Stimulated activated CD8-positive, alpha-beta memory T cell treated with anti-CD3 and anti-CD28 coated beads, Interleukin-4, amount 100 ng/mL, for 24 hours (primary cell): ENCODE measurements around the gene ATP7B.
"Not testable (repeated sequence)": the region's sequence is repeated elsewhere in the genome, so short reads cannot be mapped to it uniquely, and the experiment has no call there.

Source experiments
- DNase-seq: peaks from one replicate; pipeline ENCODE4 v3.0.0-alpha.2; 2020; ENCODE audit warnings: low read depth

The ATP7B gene

GRCh38 chr13:52010890-52011631 lies at the start of gene ATP7B:
TSS of gene ATP7B (minus strand) at chr13:52011450. CDS start at chr13:52011337, 113 bp downstream.
- DNase-seq: peak; percentile 7

GRCh38 chr13:52053460-52053859 lies 42.2 kb upstream of the ATP7B start:
- DNase-seq: no peak

GRCh38 chr13:52051400-52051799 lies 40.1 kb upstream of the ATP7B start:
- no peak for DNase-seq

- DNase-seq: no peak
Measured at GRCh38 chr13:52048516-52048915, 37.3 kb upstream of the ATP7B start.

GRCh38 chr13:52047463-52047862 lies 36.2 kb upstream of the ATP7B start:
- no peak for DNase-seq

- no peak for DNase-seq
Measured at GRCh38 chr13:52043675-52044074, 32.4 kb upstream of the ATP7B start.

- DNase-seq: no peak
Measured at GRCh38 chr13:52036037-52036436, 24.8 kb upstream of the ATP7B start.

- no peak for DNase-seq
Measured at GRCh38 chr13:52034616-52035226, 23.5 kb upstream of the ATP7B start.

- DNase-seq: no peak
Measured at GRCh38 chr13:52033039-52033438, 21.8 kb upstream of the ATP7B start.

GRCh38 chr13:52030401-52030800 lies 19.2 kb upstream of the ATP7B start:
- not testable (repeated sequence) for DNase-seq

- no peak for DNase-seq
Measured at GRCh38 chr13:52029569-52029968, 18.3 kb upstream of the ATP7B start.

GRCh38 chr13:52027832-52028231 lies 16.6 kb upstream of the ATP7B start:
- DNase-seq: no peak

- DNase-seq: no peak
Measured at GRCh38 chr13:52026246-52026626, 15.0 kb upstream of the ATP7B start.

- no peak for DNase-seq
Measured at GRCh38 chr13:52025475-52026245, 14.4 kb upstream of the ATP7B start.

GRCh38 chr13:52024481-52024880 lies 13.2 kb upstream of the ATP7B start, which contains the start of gene UTP14C:
TSS of gene UTP14C (plus strand) at chr13:52024691. CDS start at chr13:52028805, 4,114 bp downstream.
- no peak for DNase-seq

GRCh38 chr13:52022356-52022755 lies 11.1 kb upstream of the ATP7B start:
- no peak for DNase-seq

GRCh38 chr13:52020191-52020590 lies 8.9 kb upstream of the ATP7B start:
- DNase-seq: no peak

GRCh38 chr13:52016296-52016695 lies 5.0 kb upstream of the ATP7B start:
- DNase-seq: no peak

- DNase-seq: no peak
Measured at GRCh38 chr13:52012512-52012836, 1.2 kb upstream of the ATP7B start.

GRCh38 chr13:52011632-52012511 lies 622 bp upstream of the ATP7B start, which contains the start of gene ALG11:
TSS of gene ALG11 (plus strand) at chr13:52012398. CDS start at chr13:52012419, 21 bp downstream.
- DNase-seq: peak; percentile 99

- DNase-seq: no peak
Measured at GRCh38 chr13:52009946-52010345, 1.3 kb downstream of the ATP7B start.
